IMR-90 (cell line): ENCODE data around the gene CDHR3. TPM values are rescaled to one million over a fixed set of nuclear protein-coding genes. Genes with fewer than 3 reads are reported as not detected.

Experiments
- ATAC-seq: fragments of 200-7000 bp; cut with Tn5 transposase; 2 replicates; pipeline ENCODE4 v1.9.1; 2020; ENCODE audit warnings: low read depth, mild to moderate bottlenecking, moderate library complexity
- BruUV-seq: library from RNA; stranded (reverse); fragments of 400-500 nt; replicated peaks from 2 replicates; lab custom pipeline; 2021; lab: Mats Ljungman, UMichigan
- CTCF ChIA-PET: fragments of 300-600 bp; formaldehyde crosslinking; extraction: SDS; loops from one replicate; lab custom pipeline; 2021; ENCODE audit warnings: antibody characterized with exemption; lab: Yijun Ruan, JAX
- POLR2A ChIA-PET: fragments of 300-600 bp; sonication (Branson Sonifier 250); formaldehyde crosslinking; loops from one replicate; lab custom pipeline; 2022; ENCODE audit warnings: antibody characterized with exemption; ENCODE audit not compliant: unreplicated experiment; lab: Charles Lee
- DNase-seq: peaks from one replicate; pipeline ENCODE4 v3.0.0; 2013
- H2AFZ ChIP-seq: replicated peaks from 2 replicates; pipeline ENCODE3; 2013; ENCODE audit warnings: low read length, mild to moderate bottlenecking; ENCODE audit not compliant: poor library complexity
- H2AK5ac ChIP-seq: 2 replicates; pipeline ENCODE4 v1.6.1; 2013; ENCODE audit warnings: low read depth, low read length, inconsistent platforms
- H2AK9ac ChIP-seq: replicated peaks from 2 replicates; pipeline ENCODE3; 2013; ENCODE audit warnings: mild to moderate bottlenecking, low read depth, low read length, moderate library complexity; ENCODE audit not compliant: poor library complexity
- H2BK120ac ChIP-seq: 2 replicates; pipeline ENCODE4 v1.6.1; 2013; ENCODE audit warnings: low read depth, low read length, inconsistent platforms
- H2BK15ac ChIP-seq: 3 replicates; pipeline ENCODE4 v1.6.1; 2013; ENCODE audit warnings: low read depth, low read length, inconsistent platforms
- H2BK20ac ChIP-seq: 2 replicates; pipeline ENCODE4 v1.6.1; 2013; ENCODE audit warnings: low read depth, mild to moderate bottlenecking, inconsistent platforms, low read length, moderate library complexity
- H2BK5ac ChIP-seq: 2 replicates; pipeline ENCODE4 v1.6.1; 2013; ENCODE audit warnings: mild to moderate bottlenecking, low read depth, low read length, inconsistent platforms; ENCODE audit not compliant: poor library complexity, severe bottlenecking
- H3K14ac ChIP-seq: replicated peaks from 2 replicates; pipeline ENCODE4 v1.6.1; 2013; ENCODE audit warnings: low read depth, low read length, inconsistent platforms
- H3K18ac ChIP-seq: 2 replicates; pipeline ENCODE4 v1.6.1; 2013; ENCODE audit warnings: low read depth, low read length, control low read depth
- H3K23ac ChIP-seq: 2 replicates; pipeline ENCODE4 v1.6.1; 2013; ENCODE audit warnings: low read depth, low read length, inconsistent platforms
- H3K27ac ChIP-seq: 2 replicates; pipeline ENCODE4 v1.5.1; 2013; ENCODE audit warnings: mild to moderate bottlenecking, control low read depth, low read length; ENCODE audit not compliant: insufficient read depth
- H3K27me3 ChIP-seq: 2 replicates; pipeline ENCODE4 v1.6.1; 2013; ENCODE audit warnings: low read length; ENCODE audit not compliant: control insufficient read depth, insufficient read depth
- H3K36me3 ChIP-seq: 2 replicates; pipeline ENCODE4 v1.6.1; 2013; ENCODE audit warnings: low read length, mixed read lengths; ENCODE audit not compliant: control insufficient read depth, insufficient read depth
- H3K4ac ChIP-seq: 2 replicates; pipeline ENCODE4 v1.6.1; 2013; ENCODE audit warnings: low read depth, low read length, inconsistent platforms
- H3K4me1 ChIP-seq: 2 replicates; pipeline ENCODE4 v1.6.1; 2013; ENCODE audit warnings: low read length, mixed read lengths; ENCODE audit not compliant: control insufficient read depth, insufficient read depth
- H3K4me2 ChIP-seq: 2 replicates; pipeline ENCODE4 v1.6.1; 2013; ENCODE audit warnings: low read depth, mild to moderate bottlenecking, control low read depth, low read length, moderate library complexity
- H3K4me3 ChIP-seq: 2 replicates; pipeline ENCODE4 v1.5.1; 2013; ENCODE audit warnings: low read depth, mild to moderate bottlenecking, control low read depth, low read length, moderate library complexity; ENCODE audit not compliant: insufficient read depth
- H3K56ac ChIP-seq: 2 replicates; pipeline ENCODE4 v1.6.1; 2013; ENCODE audit warnings: low read length, inconsistent platforms; ENCODE audit not compliant: insufficient read depth; ENCODE audit errors: extremely low read depth
- H3K79me1 ChIP-seq, 2 experiments: 2 replicates each; pipeline ENCODE4 v1.6.1; 2013; ENCODE audit warnings: low read length in 2 of 2, inconsistent platforms in 1 of 2, low read depth in 1 of 2
- H3K9ac ChIP-seq: 2 replicates; pipeline ENCODE4 v1.6.1; 2013; ENCODE audit warnings: low read depth, low read length, control low read depth
- H3K9me1 ChIP-seq: 2 replicates; pipeline ENCODE4 v1.6.1; 2013; ENCODE audit warnings: low read length, inconsistent platforms; ENCODE audit not compliant: insufficient read depth
- H3K9me3 ChIP-seq: 2 replicates; pipeline ENCODE4 v1.6.1; 2013; ENCODE audit warnings: low read length; ENCODE audit not compliant: control insufficient read depth, insufficient read depth
- H4K20me1 ChIP-seq: 2 replicates; pipeline ENCODE4 v1.6.1; 2013; ENCODE audit warnings: low read length, inconsistent platforms; ENCODE audit not compliant: insufficient read depth
- H4K5ac ChIP-seq: 2 replicates; pipeline ENCODE4 v1.6.1; 2013; ENCODE audit warnings: mild to moderate bottlenecking, low read depth, low read length, control low read depth
- H4K8ac ChIP-seq, 2 experiments: 2 replicates each; pipeline ENCODE4 v1.6.1; 2013; ENCODE audit warnings: low read depth in 2 of 2, low read length in 2 of 2, control low read depth in 1 of 2, inconsistent platforms in 1 of 2
- H4K91ac ChIP-seq: 2 replicates; pipeline ENCODE4 v1.6.1; 2013; ENCODE audit warnings: low read depth, low read length, inconsistent platforms; ENCODE audit not compliant: insufficient read depth
- BHLHE40 ChIP-seq: fragments of 150-350 bp; IDR thresholded peaks from 2 replicates; pipeline ENCODE4 v1.6.1; 2016; ENCODE audit warnings: mild to moderate bottlenecking, low read depth, low read length
- CEBPB ChIP-seq: IDR thresholded peaks from 2 replicates; pipeline ENCODE4 v1.6.1; 2012; ENCODE audit warnings: low read depth, low read length, improper control_type of control experiment
- CHD1 ChIP-seq: IDR thresholded peaks from 2 replicates; pipeline ENCODE4 v1.6.1; 2012; ENCODE audit warnings: low read depth, low read length, improper control_type of control experiment
- FOS ChIP-seq: fragments of 150-350 bp; IDR thresholded peaks from 2 replicates; pipeline ENCODE4 v1.6.1; 2016; ENCODE audit warnings: low read depth, low read length
- MAFK ChIP-seq: IDR thresholded peaks from 2 replicates; pipeline ENCODE4 v1.6.1; 2012; ENCODE audit warnings: low read depth, low read length, improper control_type of control experiment
- MAZ ChIP-seq: IDR thresholded peaks from 2 replicates; pipeline ENCODE4 v1.6.1; 2012; ENCODE audit warnings: low read depth, mild to moderate bottlenecking, low read length, improper control_type of control experiment, moderate library complexity, borderline replicate concordance
- MXI1 ChIP-seq: IDR thresholded peaks from 2 replicates; pipeline ENCODE4 v1.6.1; 2012; ENCODE audit warnings: low read depth, mild to moderate bottlenecking, low read length, moderate library complexity, borderline replicate concordance
- NFE2L2 ChIP-seq: fragments of 150-350 bp; IDR thresholded peaks from 2 replicates; pipeline ENCODE4 v1.6.1; 2016; ENCODE audit warnings: low read depth, mild to moderate bottlenecking, low read length
- POLR2A ChIP-seq: IDR thresholded peaks from 2 replicates; pipeline ENCODE4 v1.6.1; 2012; ENCODE audit warnings: mild to moderate bottlenecking, low read depth, low read length
- RAD21 ChIP-seq: IDR thresholded peaks from 2 replicates; pipeline ENCODE4 v1.6.1; 2012; ENCODE audit warnings: low read length, improper control_type of control experiment
- RCOR1 ChIP-seq: IDR thresholded peaks from 2 replicates; pipeline ENCODE4 v1.6.1; 2012; ENCODE audit warnings: mild to moderate bottlenecking, low read length, improper control_type of control experiment; ENCODE audit not compliant: insufficient replicate concordance
- RFX5 ChIP-seq: IDR thresholded peaks from 2 replicates; pipeline ENCODE4 v1.8.0; 2012; ENCODE audit warnings: low read depth, mild to moderate bottlenecking, low read length, moderate library complexity
- SMC3 ChIP-seq: fragments of 150-350 bp; IDR thresholded peaks from 2 replicates; pipeline ENCODE4 v1.6.1; 2016; ENCODE audit warnings: low read depth, mild to moderate bottlenecking, antibody characterized with exemption, low read length, moderate library complexity
- WGBS, 2 experiments: methylation state at CpG; one replicate each; pipeline versions ENCODE4 v1.1.5 to v1.1.7; 2013; ENCODE audit warnings: missing lambda C conversion rate in 2 of 2; ENCODE audit not compliant: insufficient read length in 1 of 2; ENCODE audit errors: extremely low coverage in 2 of 2; 5-methylcytosine and 5-hydroxymethylcytosine counted together
- dilution Hi-C: fragments of 300-500 bp; cut with HindIII; formaldehyde crosslinking; loops from one replicate; pipeline ENCODE4 v1.14.3; 2018; ENCODE audit warnings: low sequenced_read_pairs; ENCODE audit not compliant: unreplicated experiment
- in situ Hi-C: fragments of 300-500 bp; cut with MboI; formaldehyde crosslinking; loops from 3 replicates; pipeline ENCODE4 v1.14.3; 2019; ENCODE audit warnings: low sequenced_read_pairs, inconsistent platforms, mixed read lengths
- intact Hi-C: fragments of 100-400 bp; cut with micrococcal nuclease; formaldehyde crosslinking; loops from 2 replicates; pipeline ENCODE4 v1.10.0; 2022
- polyA plus RNA-seq, 3 experiments: library from polyadenylated mRNA; depleted of rRNA; stranded (reverse); fragments of >200 nt; gene quantifications; 2 replicates each; pipeline ENCODE4 v1.2.3, GENCODE V29; 2012; ENCODE audit warnings: low replicate concordance in 1 of 3
- total RNA-seq: library from RNA; depleted of rRNA; stranded (reverse); fragments of >200 nt; gene quantifications from 2 replicates; pipeline ENCODE4 v1.2.3, GENCODE V29; 2012
- TF ChIP-seq, protein P1 (sequence below): fragments of 150-350 bp; IDR thresholded peaks from 2 replicates; pipeline ENCODE4 v1.6.1; 2016; ENCODE audit warnings: low read depth, mild to moderate bottlenecking, low read length, moderate library complexity, borderline replicate concordance
- TF ChIP-seq, protein P2 (sequence below): fragments of 150-350 bp; IDR thresholded peaks from 2 replicates; pipeline ENCODE4 v1.6.1; 2017; ENCODE audit warnings: mild to moderate bottlenecking, antibody characterized with exemption, low read length, low read depth
- TF ChIP-seq, protein P3 (sequence below): conservative IDR thresholded peaks from 2 replicates; pipeline ENCODE4 v1.5.1; 2012; ENCODE audit warnings: mild to moderate bottlenecking, low read depth, low read length, improper control_type of control experiment

Gene CDHR3
- total and polyA plus RNA-seq, 2 of the 4 experiments (the other 2 are of a cell fraction) = 0.96 to 1.6 TPM

DNA sequence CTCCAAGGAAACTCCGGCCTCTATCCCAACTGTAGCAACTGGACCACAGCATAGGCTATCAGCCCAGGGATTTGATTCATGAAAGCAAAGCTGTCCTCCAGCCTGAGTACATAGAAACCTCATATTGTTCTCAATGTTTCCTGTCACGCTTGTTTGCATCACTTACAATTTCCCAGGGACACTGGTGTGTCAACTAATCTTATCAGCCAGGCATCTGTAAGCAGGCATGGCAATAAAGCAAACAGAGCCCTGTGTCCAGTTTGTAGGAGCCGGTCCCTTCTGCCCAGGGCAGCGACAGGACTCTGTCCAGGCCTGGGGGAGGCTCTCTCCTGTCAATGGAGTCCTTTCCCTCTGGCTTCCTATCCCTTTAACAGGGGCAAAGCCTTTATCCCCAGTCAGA, 23.0 kb upstream of the CDHR3 start:
- dilution Hi-C loops = no loop called here

More for the DNA sequence above, 23.0 kb upstream of the CDHR3 start:
- ATAC-seq (no peak), DNase-seq (no peak)
- no peak overlapping the region for H2BK120ac ChIP-seq
- no peaks in the 10 kb centered on the region for H3K9me1 ChIP-seq
- no peak for TF ChIP-seq RCOR1
- no peak for TF ChIP-seq SMC3
- no peak for TF ChIP-seq CEBPB
- TF ChIP-seq RAD21 = no peak
- TF ChIP-seq, protein P1, sequence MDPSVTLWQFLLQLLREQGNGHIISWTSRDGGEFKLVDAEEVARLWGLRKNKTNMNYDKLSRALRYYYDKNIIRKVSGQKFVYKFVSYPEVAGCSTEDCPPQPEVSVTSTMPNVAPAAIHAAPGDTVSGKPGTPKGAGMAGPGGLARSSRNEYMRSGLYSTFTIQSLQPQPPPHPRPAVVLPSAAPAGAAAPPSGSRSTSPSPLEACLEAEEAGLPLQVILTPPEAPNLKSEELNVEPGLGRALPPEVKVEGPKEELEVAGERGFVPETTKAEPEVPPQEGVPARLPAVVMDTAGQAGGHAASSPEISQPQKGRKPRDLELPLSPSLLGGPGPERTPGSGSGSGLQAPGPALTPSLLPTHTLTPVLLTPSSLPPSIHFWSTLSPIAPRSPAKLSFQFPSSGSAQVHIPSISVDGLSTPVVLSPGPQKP = no peak
- no peak for TF ChIP-seq CHD1
- no peak for TF ChIP-seq FOS
- TF ChIP-seq MXI1 = no peak
- TF ChIP-seq, protein P2, sequence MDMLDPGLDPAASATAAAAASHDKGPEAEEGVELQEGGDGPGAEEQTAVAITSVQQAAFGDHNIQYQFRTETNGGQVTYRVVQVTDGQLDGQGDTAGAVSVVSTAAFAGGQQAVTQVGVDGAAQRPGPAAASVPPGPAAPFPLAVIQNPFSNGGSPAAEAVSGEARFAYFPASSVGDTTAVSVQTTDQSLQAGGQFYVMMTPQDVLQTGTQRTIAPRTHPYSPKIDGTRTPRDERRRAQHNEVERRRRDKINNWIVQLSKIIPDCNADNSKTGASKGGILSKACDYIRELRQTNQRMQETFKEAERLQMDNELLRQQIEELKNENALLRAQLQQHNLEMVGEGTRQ = no peak
- no peak for TF ChIP-seq MAFK
- no peak for TF ChIP-seq RFX5
- TF ChIP-seq, protein P3, sequence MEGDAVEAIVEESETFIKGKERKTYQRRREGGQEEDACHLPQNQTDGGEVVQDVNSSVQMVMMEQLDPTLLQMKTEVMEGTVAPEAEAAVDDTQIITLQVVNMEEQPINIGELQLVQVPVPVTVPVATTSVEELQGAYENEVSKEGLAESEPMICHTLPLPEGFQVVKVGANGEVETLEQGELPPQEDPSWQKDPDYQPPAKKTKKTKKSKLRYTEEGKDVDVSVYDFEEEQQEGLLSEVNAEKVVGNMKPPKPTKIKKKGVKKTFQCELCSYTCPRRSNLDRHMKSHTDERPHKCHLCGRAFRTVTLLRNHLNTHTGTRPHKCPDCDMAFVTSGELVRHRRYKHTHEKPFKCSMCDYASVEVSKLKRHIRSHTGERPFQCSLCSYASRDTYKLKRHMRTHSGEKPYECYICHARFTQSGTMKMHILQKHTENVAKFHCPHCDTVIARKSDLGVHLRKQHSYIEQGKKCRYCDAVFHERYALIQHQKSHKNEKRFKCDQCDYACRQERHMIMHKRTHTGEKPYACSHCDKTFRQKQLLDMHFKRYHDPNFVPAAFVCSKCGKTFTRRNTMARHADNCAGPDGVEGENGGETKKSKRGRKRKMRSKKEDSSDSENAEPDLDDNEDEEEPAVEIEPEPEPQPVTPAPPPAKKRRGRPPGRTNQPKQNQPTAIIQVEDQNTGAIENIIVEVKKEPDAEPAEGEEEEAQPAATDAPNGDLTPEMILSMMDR = no peak
- no peak for TF ChIP-seq BHLHE40
- TF ChIP-seq NFE2L2 = no peak
- TF ChIP-seq POLR2A = no peak
- TF ChIP-seq MAZ = no peak
- H2BK15ac ChIP-seq = no peak overlapping the region
- in situ Hi-C loops (no loop called here), intact Hi-C loops (no loop called here)
- no peaks in the 10 kb centered on the region; the same call in 1 of the 2 replicates for H3K4me1 ChIP-seq
- no peak overlapping the region for H2AFZ ChIP-seq
- no peaks in the 10 kb centered on the region for H3K9me3 ChIP-seq
- H4K91ac ChIP-seq = no peak overlapping the region
- no peaks in the 10 kb centered on the region for H3K79me1 ChIP-seq
- no peak overlapping the region for H3K56ac ChIP-seq
- H4K20me1 ChIP-seq = no peaks in the 10 kb centered on the region
- no peak overlapping the region for H3K4ac ChIP-seq
- H3K4me2 ChIP-seq = no peak overlapping the region
- CTCF ChIA-PET = no interaction called here
- no peak overlapping the region for H4K8ac ChIP-seq
- no TSS peak for BruUV-seq
- H2BK20ac ChIP-seq = no peak overlapping the region
- no peak overlapping the region for H3K23ac ChIP-seq
- no peak overlapping the region for H3K14ac ChIP-seq
- H3K18ac ChIP-seq = no peak overlapping the region
- no peak overlapping the region for H3K9ac ChIP-seq
- POLR2A ChIA-PET = no interaction called here
- no peak overlapping the region for H2AK5ac ChIP-seq
- WGBS, 2 experiments = 45% methylated on average over 2 of the region's 4 CpGs; no CpG with 5 or more reads in 1 of the 2 experiments
- H3K4me3 ChIP-seq = no peak overlapping the region
- peaks cover 6% of the 10 kb centered on the region for H3K27me3 ChIP-seq
- no peaks in the 10 kb centered on the region for H3K36me3 ChIP-seq
- no peak overlapping the region for H4K5ac ChIP-seq
- H2BK5ac ChIP-seq = no peak overlapping the region
- no peak overlapping the region for H2AK9ac ChIP-seq
- H3K27ac ChIP-seq = no peak overlapping the region
